H1 (cell line): Measurements from ENCODE around the gene TELO2. TPM values are rescaled to one million over a fixed set of nuclear protein-coding genes. Genes with fewer than 3 reads are reported as not detected.

ENCODE experiments used
- CTCF ChIA-PET: fragments of 300-600 bp; sonication (Branson Sonifier 250); formaldehyde crosslinking; loops from one replicate; lab custom pipeline; 2021; ENCODE audit not compliant: partially characterized antibody; lab: Charles Lee
- POLR2A ChIA-PET: fragments of 300-600 bp; sonication (Branson Sonifier 250); formaldehyde crosslinking; loops from one replicate; lab custom pipeline; 2021; ENCODE audit warnings: inconsistent platforms; ENCODE audit not compliant: partially characterized antibody; lab: Charles Lee
- DNase-seq, 2 experiments: peaks; one replicate each; pipeline versions ENCODE4 v3.0.0 to v3.0.0-alpha.2; 2010 to 2022; ENCODE audit warnings: low spot score in 2 of 2, low read depth in 1 of 2, mixed read lengths in 1 of 2
- FAIRE-seq: peaks from 2 replicates; lab custom pipeline; 2011; peaks lifted over from hg19 to GRCh38; lab: Jason Lieb, UNC
- H2AFZ ChIP-seq: 2 replicates; pipeline ENCODE4 v1.8.1; 2012; ENCODE audit warnings: low read length, inconsistent platforms
- H2AK5ac ChIP-seq: 2 replicates; pipeline ENCODE4 v1.6.1; 2013; ENCODE audit warnings: low read depth, low read length
- H2BK120ac ChIP-seq: replicated peaks from 2 replicates; pipeline ENCODE3; 2013; ENCODE audit warnings: low read depth, low read length, inconsistent platforms
- H2BK12ac ChIP-seq: 2 replicates; pipeline ENCODE4 v1.6.1; 2013; ENCODE audit warnings: low read depth, low read length
- H2BK15ac ChIP-seq: 2 replicates; pipeline ENCODE4 v1.6.1; 2013; ENCODE audit warnings: low read length
- H2BK20ac ChIP-seq: 2 replicates; pipeline ENCODE4 v1.6.1; 2013; ENCODE audit warnings: low read length
- H2BK5ac ChIP-seq: 2 replicates; pipeline ENCODE4 v1.6.1; 2013; ENCODE audit warnings: low read depth, low read length
- H3K14ac ChIP-seq: 2 replicates; pipeline ENCODE4 v1.6.1; 2013; ENCODE audit warnings: inconsistent platforms; ENCODE audit not compliant: insufficient read length
- H3K18ac ChIP-seq: 2 replicates; pipeline ENCODE4 v1.6.1; 2013; ENCODE audit warnings: low read length; ENCODE audit errors: extremely low read depth
- H3K23ac ChIP-seq: 2 replicates; pipeline ENCODE4 v1.6.1; 2013; ENCODE audit warnings: inconsistent platforms; ENCODE audit not compliant: insufficient read length
- H3K23me2 ChIP-seq: 2 replicates; pipeline ENCODE4 v1.6.1; 2013; ENCODE audit warnings: low read depth, low read length
- H3K27ac ChIP-seq: 2 replicates; pipeline ENCODE4 v1.6.1; 2011; ENCODE audit warnings: low read depth, low read length, inconsistent platforms
- H3K27me3 ChIP-seq, 4 experiments: replicated peaks in 1 of 4; 1 replicate in 1 of 4; 2 replicates in 3 of 4; pipeline versions ENCODE4 v1.6.1 to v1.8.1; 2011 to 2013; ENCODE audit warnings: low read length in 3 of 4, mild to moderate bottlenecking in 3 of 4, inconsistent platforms in 2 of 4, mixed read lengths in 2 of 4, moderate library complexity in 1 of 4; ENCODE audit not compliant: control insufficient read depth in 3 of 4, insufficient read depth in 3 of 4; ENCODE audit errors: extremely low read depth in 1 of 4
- H3K36me3 ChIP-seq, 4 experiments: 2 replicates each; pipeline versions ENCODE4 v1.6.1 to v1.8.1; 2011 to 2013; ENCODE audit warnings: mild to moderate bottlenecking in 4 of 4, low read length in 3 of 4, moderate library complexity in 2 of 4, control low read depth in 1 of 4, inconsistent platforms in 1 of 4; ENCODE audit not compliant: insufficient read depth in 4 of 4, control insufficient read depth in 2 of 4
- H3K4ac ChIP-seq: replicated peaks from 2 replicates; pipeline ENCODE3; 2013; ENCODE audit warnings: low read length, low read depth, mixed read lengths, inconsistent platforms; ENCODE audit not compliant: insufficient read length
- H3K4me1 ChIP-seq, 4 experiments: replicated peaks in 1 of 4; 1 replicate in 1 of 4; 2 replicates in 3 of 4; pipeline versions ENCODE4 v1.6.1 to v1.8.1; 2011 to 2013; ENCODE audit warnings: low read length in 3 of 4, inconsistent platforms in 2 of 4, mixed read lengths in 1 of 4; ENCODE audit not compliant: insufficient read depth in 4 of 4, control insufficient read depth in 3 of 4
- H3K4me2 ChIP-seq, 2 experiments: 2 replicates each; pipeline versions ENCODE4 v1.6.1 to v1.8.1; 2011 to 2013; ENCODE audit warnings: low read depth in 2 of 2, low read length in 2 of 2, control low read depth in 1 of 2, inconsistent platforms in 1 of 2, mild to moderate bottlenecking in 1 of 2; ENCODE audit not compliant: insufficient read depth in 1 of 2
- H3K4me3 ChIP-seq, 4 experiments: fragments of 200-600, 300-600 bp in 1 of 4; sonication (generic), shearing (Covaris generic), sonication (Bioruptor Twin) in 1 of 4; 2 replicates each; pipeline versions ENCODE4 v1.5.1 to v1.8.1; 2011 to 2016; ENCODE audit warnings: low read length in 4 of 4, low read depth in 3 of 4, control low read depth in 2 of 4, inconsistent platforms in 2 of 4, mild to moderate bottlenecking in 2 of 4, mixed read lengths in 1 of 4, moderate library complexity in 1 of 4; ENCODE audit not compliant: insufficient read depth in 2 of 4; ENCODE audit errors: extremely low read depth in 1 of 4
- H3K56ac ChIP-seq: replicated peaks from 2 replicates; pipeline ENCODE3; 2013; ENCODE audit warnings: low read depth, mild to moderate bottlenecking, mixed read lengths, low read length, inconsistent platforms; ENCODE audit not compliant: insufficient read length
- H3K79me1 ChIP-seq: 2 replicates; pipeline ENCODE4 v1.6.1; 2013; ENCODE audit warnings: low read depth, low read length, control low read depth
- H3K79me2 ChIP-seq, 2 experiments: 2 replicates each; pipeline versions ENCODE4 v1.6.1 to v1.8.1; 2012 to 2013; ENCODE audit warnings: low read length in 2 of 2, mild to moderate bottlenecking in 2 of 2, inconsistent platforms in 1 of 2; ENCODE audit not compliant: insufficient read depth in 2 of 2, control insufficient read depth in 1 of 2
- H3K9ac ChIP-seq, 4 experiments: replicated peaks in 1 of 4; 1 replicate in 1 of 4; 2 replicates in 3 of 4; pipeline versions ENCODE4 v1.6.1 to v1.8.1; 2011 to 2013; ENCODE audit warnings: low read depth in 3 of 4, low read length in 3 of 4, control low read depth in 2 of 4, mild to moderate bottlenecking in 2 of 4, moderate library complexity in 2 of 4, inconsistent platforms in 1 of 4; ENCODE audit errors: extremely low read depth in 1 of 4
- H3K9me3 ChIP-seq, 2 experiments: 2 replicates each; pipeline versions ENCODE4 v1.6.1 to v1.8.1; 2012 to 2013; ENCODE audit warnings: mild to moderate bottlenecking in 2 of 2, moderate library complexity in 2 of 2, control low read depth in 1 of 2, inconsistent platforms in 1 of 2, low read depth in 1 of 2, low read length in 1 of 2, mixed read lengths in 1 of 2; ENCODE audit not compliant: insufficient read depth in 2 of 2
- H4K20me1 ChIP-seq, 2 experiments: replicated peaks in 1 of 2; 2 replicates each; pipeline versions ENCODE3 to v1.8.1; 2011 to 2013; ENCODE audit warnings: inconsistent platforms in 2 of 2, low read length in 2 of 2, mild to moderate bottlenecking in 1 of 2; ENCODE audit not compliant: insufficient read depth in 2 of 2, control insufficient read depth in 1 of 2
- H4K5ac ChIP-seq: 2 replicates; pipeline ENCODE4 v1.6.1; 2013; ENCODE audit warnings: low read length, low read depth, mixed read lengths, inconsistent platforms; ENCODE audit not compliant: insufficient read length
- H4K8ac ChIP-seq: 2 replicates; pipeline ENCODE4 v1.8.0; 2013; ENCODE audit warnings: mild to moderate bottlenecking, moderate library complexity, low read length, inconsistent platforms; ENCODE audit not compliant: insufficient read depth; ENCODE audit errors: extremely low read depth
- H4K91ac ChIP-seq: replicated peaks from 2 replicates; pipeline ENCODE3; 2013; ENCODE audit warnings: low read length, mixed read lengths, inconsistent platforms; ENCODE audit not compliant: insufficient read length
- ATF3 ChIP-seq: IDR thresholded peaks from 2 replicates; pipeline ENCODE4 v1.6.1; 2011; ENCODE audit warnings: low read depth, mild to moderate bottlenecking, low read length; ENCODE audit not compliant: insufficient read depth
- CBX8 ChIP-seq: fragments of 300-800, 300-1000 bp; sonication (generic); IDR thresholded peaks from 2 replicates; pipeline ENCODE4 v1.7.1; 2016; ENCODE audit warnings: low read depth, low read length, borderline replicate concordance
- EGR1 ChIP-seq: IDR thresholded peaks from 2 replicates; pipeline ENCODE4 v1.6.1; 2011; ENCODE audit warnings: low read depth, low read length, borderline replicate concordance
- GABPA ChIP-seq: IDR thresholded peaks from 2 replicates; pipeline ENCODE4 v1.6.1; 2011; ENCODE audit warnings: mild to moderate bottlenecking, low read length, moderate library complexity, borderline replicate concordance; ENCODE audit not compliant: insufficient read depth
- HDAC2 ChIP-seq, 2 experiments: fragments of 300-600 bp in 1 of 2; sonication (generic) in 1 of 2; IDR thresholded peaks; 2 replicates each; pipeline ENCODE4 v1.6.1; 2011 to 2012; ENCODE audit warnings: low read depth in 2 of 2, low read length in 2 of 2, mild to moderate bottlenecking in 2 of 2, moderate library complexity in 2 of 2, borderline replicate concordance in 1 of 2, inconsistent platforms in 1 of 2
- HDAC6 ChIP-seq: IDR thresholded peaks from one replicate; pipeline ENCODE4 v1.7.1; 2012; ENCODE audit warnings: low read depth, mild to moderate bottlenecking, inconsistent platforms, low read length, moderate library complexity
- NRF1 ChIP-seq: IDR thresholded peaks from 2 replicates; pipeline ENCODE4 v1.6.1; 2011; ENCODE audit warnings: mild to moderate bottlenecking, low read depth, low read length, improper control_type of control experiment
- POU5F1 ChIP-seq: IDR thresholded peaks from 2 replicates; pipeline ENCODE4 v1.6.1; 2011; ENCODE audit warnings: low read depth, mild to moderate bottlenecking, low read length, moderate library complexity
- SP2 ChIP-seq: IDR thresholded peaks from 2 replicates; pipeline ENCODE4 v1.6.1; 2012; ENCODE audit warnings: mild to moderate bottlenecking, low read length, inconsistent platforms
- SP4 ChIP-seq: IDR thresholded peaks from 2 replicates; pipeline ENCODE4 v1.6.1; 2012; ENCODE audit warnings: low read length, inconsistent platforms
- SRF ChIP-seq: IDR thresholded peaks from 2 replicates; pipeline ENCODE4 v1.6.1; 2011; ENCODE audit warnings: mild to moderate bottlenecking, low read depth, low read length, moderate library complexity
- SUZ12 ChIP-seq: fragments of 200-600 bp; sonication (generic); IDR thresholded peaks from 2 replicates; pipeline ENCODE4 v1.6.1; 2012; ENCODE audit warnings: mild to moderate bottlenecking, inconsistent platforms, low read length, moderate library complexity, mixed read lengths
- TBP ChIP-seq: IDR thresholded peaks from 2 replicates; pipeline ENCODE4 v1.6.1; 2011; ENCODE audit warnings: low read depth, low read length, improper control_type of control experiment
- WGBS, 2 experiments: shearing (Covaris generic) in 1 of 2; methylation state at CpG; one replicate each; pipeline versions ENCODE4 v1.1.6 to v1.1.7; 2013 to 2015; ENCODE audit warnings: low lambda C conversion rate in 2 of 2, mixed read lengths in 2 of 2, inconsistent platforms in 1 of 2, low coverage in 1 of 2, missing lambda C conversion rate in 1 of 2; ENCODE audit not compliant: insufficient replicate concordance in 2 of 2, insufficient coverage in 1 of 2, insufficient read length in 1 of 2; ENCODE audit errors: extremely low coverage in 1 of 2, missing lambda C conversion rate in 1 of 2; 5-methylcytosine and 5-hydroxymethylcytosine counted together
- polyA plus RNA-seq, 7 experiments: library from polyadenylated mRNA; depleted of rRNA in 3 of 7; stranded (reverse) in 5 of 7; unstranded in 2 of 7; fragments of >200 nt in 5 of 7; fragments of 200-250 nt in 2 of 7; gene quantifications; 1 replicate in 5 of 7; 2 replicates in 1 of 7; 4 replicates in 1 of 7; pipeline versions ENCODE4 v1.2.1 to v1.2.3, GENCODE V29; 2011 to 2013; ENCODE audit warnings: missing spikeins in 2 of 7, mixed read lengths in 2 of 7
- total RNA-seq: library from RNA; stranded (reverse); fragmentation: NEBNext Ultra II Directional; extraction: Animal tissue kit (Norgen Biotek cat#: 25700); gene quantifications from 2 replicates; pipeline ENCODE4 v1.2.1, GENCODE V29; 2021

TELO2 gene
- total and polyA plus RNA-seq, 2 of the 8 experiments (the other 6 are each of a cell fraction or from before 2014, with no cell fraction given) = 39.3 to 64.8 TPM

DNA sequence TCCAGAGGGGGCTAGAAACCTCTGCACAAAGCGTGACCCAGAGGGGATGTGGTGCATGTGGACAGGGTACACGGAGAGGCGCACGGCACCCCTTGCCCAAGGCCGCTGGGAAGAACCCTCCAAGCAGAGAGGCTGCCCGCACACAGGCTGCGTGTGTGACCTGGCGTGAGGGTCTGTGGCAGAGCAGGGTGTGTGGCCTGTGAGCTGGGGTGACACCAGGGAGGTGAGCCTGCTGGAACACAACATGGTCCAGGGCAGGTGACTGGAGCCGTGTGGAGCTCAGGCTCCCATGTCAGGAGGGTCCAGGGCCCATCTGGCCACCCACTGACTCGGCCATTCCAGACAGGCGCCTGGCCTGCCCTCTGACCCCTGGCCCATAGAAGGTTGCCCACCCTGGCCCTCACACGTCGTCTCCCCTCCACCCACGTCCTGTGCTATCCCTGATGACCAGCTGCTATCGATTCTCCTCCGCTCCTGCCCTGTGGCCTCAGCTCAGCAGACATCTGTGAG, 25.5 kb downstream of the TELO2 start:
- H3K4ac ChIP-seq = no peak overlapping the region
- no peak overlapping the region for H4K8ac ChIP-seq
- no peak overlapping the region for H3K56ac ChIP-seq
- FAIRE-seq (no peak), DNase-seq (no peak)
- ChIA-PET CTCF (interaction anchor here (1.2 kb wide), 1 partner anchor 137 kb away, joined by 3 read pairs; no protein-coding TSS in a partner anchor), POLR2A (interaction anchor here (0.7 to 2.2 kb wide), 5 partner anchors 8 to 24 kb away, joined by 3 to 7 read pairs (median 5); no protein-coding TSS in a partner anchor)
- H4K91ac ChIP-seq = no peak overlapping the region
- no peaks in the 10 kb centered on the region for H3K4me1 ChIP-seq
- no peak overlapping the region for H3K27ac ChIP-seq
- H2BK15ac ChIP-seq = no peak overlapping the region
- peaks cover 0 to 2% of the 10 kb centered on the region in 2 experiments; a peak in 2 of 4 replicates for H3K9me3 ChIP-seq
- no peak overlapping the region for H4K5ac ChIP-seq
- H4K20me1 ChIP-seq = no peaks in the 10 kb centered on the region
- 94% methylated on average over 15 of the region's 16 CpGs; no CpG with 5 or more reads in 1 of the 2 experiments for WGBS, 2 experiments
- H2BK20ac ChIP-seq = no peak overlapping the region
- no peak overlapping the region for H3K9ac ChIP-seq
- H3K27me3 ChIP-seq = no peaks in the 10 kb centered on the region
- H3K4me2 ChIP-seq = no peak overlapping the region
- H2BK5ac ChIP-seq = no peak overlapping the region
- no peak overlapping the region for H3K18ac ChIP-seq
- H3K36me3 ChIP-seq = peaks cover 0 to 3% (median 0%) of the 10 kb centered on the region in 4 experiments; a peak in 2 of 8 replicates
- no peaks in the 10 kb centered on the region for H3K23me2 ChIP-seq
- no peak overlapping the region for H2AK5ac ChIP-seq
- H2BK12ac ChIP-seq = no peak overlapping the region
- no peaks in the 10 kb centered on the region for H3K79me2 ChIP-seq
- no peak overlapping the region for H2BK120ac ChIP-seq
- no peak overlapping the region for H3K4me3 ChIP-seq
- H3K23ac ChIP-seq = no peak overlapping the region
- H3K79me1 ChIP-seq = no peaks in the 10 kb centered on the region; the same call in 1 of the 2 replicates
- no peak overlapping the region for H3K14ac ChIP-seq
- no peak overlapping the region for H2AFZ ChIP-seq
- TF ChIP-seq SRF (no peak), SP2 (no peak), ATF3 (no peak), EGR1 (no peak), POU5F1 (no peak), GABPA (no peak), TBP (no peak), CBX8 (no peak), HDAC6 (no peak), HDAC2 (IDR thresholded peaks at IDR 0.05; ENCODE audit: borderline replicate concordance in 1 of 2, low read depth in 2 of 2, low read length in 2 of 2) (no peak), SUZ12 (no peak), NRF1 (no peak), SP4 (no peak)
